Upper lobe of left lung (tissue), 4 donors: ENCODE measurements around the gene LOXL4.

Source experiments
- CTCF ChIP-seq, 6 experiments: fragments of 450-650 bp in 4 of 6; fragments of 200-600 bp in 2 of 6; sonication (generic) in 2 of 6; IDR thresholded peaks; one replicate each; pipeline ENCODE4 v1.5.1; 2016 to 2019; ENCODE audit warnings: antibody characterized with exemption in 6 of 6
- POLR2A ChIP-seq, 4 donors: fragments of 450-650 bp; IDR thresholded peaks; one replicate each; pipeline ENCODE4 v1.5.1; 2016 to 2017; ENCODE audit warnings: antibody characterized with exemption in 4 of 4, mild to moderate bottlenecking in 2 of 4

GRCh38 chr10:98285416-98285815 lies 17.4 kb upstream of the LOXL4 start:
- TF ChIP-seq CTCF (IDR thresholded peaks at IDR 0.05) (no peak), POLR2A (IDR thresholded peaks at IDR 0.05) (no peak)
